Measurements from ENCODE around the gene PPM1B.

GRCh38 chr2:44191739-44192138 is 23.1 kb downstream of the PPM1B start:
- TF ChIP-seq CTCF (IDR thresholded peaks at IDR 0.05; ENCODE audit: borderline replicate concordance, extremely low read depth, low read length, poor library complexity, severe bottlenecking) (no peak), EZH2 (IDR thresholded peaks at IDR 0.05; ENCODE audit: borderline replicate concordance, low read depth, low read length, severe bottlenecking) (no peak)

Data from DND-41 (cell line).